ENCODE data around the gene DNAH1. TPM values are rescaled to one million over a fixed set of nuclear protein-coding genes. Genes with fewer than 3 reads are reported as not detected.

The DNAH1 gene
- total RNA-seq, 1 experiment from 2014 or later, result 5.5 TPM

DNA sequence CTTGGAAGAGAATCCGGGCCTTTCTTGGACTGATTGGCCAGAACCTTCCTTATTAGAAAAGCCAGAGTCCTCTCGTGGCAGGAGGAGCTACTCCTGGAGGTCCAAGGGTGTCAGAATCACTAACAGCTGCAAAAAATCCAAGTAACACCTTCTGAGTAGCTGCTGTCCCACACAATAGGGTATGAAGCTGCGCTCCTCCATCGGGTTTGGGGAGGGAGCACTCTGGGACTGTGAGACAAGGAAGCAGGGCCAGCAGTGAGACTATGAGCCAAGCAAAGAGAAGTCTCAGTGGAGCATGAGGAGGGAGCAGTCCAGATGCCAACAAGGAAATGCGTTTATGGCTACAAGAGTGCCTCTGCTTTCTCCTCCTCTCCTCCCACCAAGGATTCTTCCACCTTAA lies 107.1 kb downstream of the DNAH1 start:
- H3K79me2 ChIP-seq (ENCODE audit: insufficient read depth, low read length), result no peaks in the 10 kb centered on the region
- no peak overlapping the region for H3K4me3 ChIP-seq (replicated peaks in 1 of 2; ENCODE audit: low read depth in 1 of 2, low read length in 2 of 2)
- ChIA-PET POLR2A (no interaction called here), CTCF (interaction anchor here (0.9 kb wide), 1 partner anchor 11 kb away, joined by 4 read pairs; no protein-coding TSS in a partner anchor), RAD21 (ENCODE audit: low non-redundant PET in 1 of 2, low total read pairs in 2 of 2, uncharacterized antibody in 2 of 2, unreplicated experiment in 2 of 2) (no interaction called here)
- no peak overlapping the region for H3K4me2 ChIP-seq (ENCODE audit: low read length)
- no TSS peak for BruUV-seq (replicated peaks)
- no peaks in the 10 kb centered on the region for H3K9me2 ChIP-seq (ENCODE audit: insufficient read depth)
- no peak for ATAC-seq
- no peak overlapping the region for H3K27ac ChIP-seq (ENCODE audit: low read depth, low read length)
- TF ChIP-seq, protein P1, sequence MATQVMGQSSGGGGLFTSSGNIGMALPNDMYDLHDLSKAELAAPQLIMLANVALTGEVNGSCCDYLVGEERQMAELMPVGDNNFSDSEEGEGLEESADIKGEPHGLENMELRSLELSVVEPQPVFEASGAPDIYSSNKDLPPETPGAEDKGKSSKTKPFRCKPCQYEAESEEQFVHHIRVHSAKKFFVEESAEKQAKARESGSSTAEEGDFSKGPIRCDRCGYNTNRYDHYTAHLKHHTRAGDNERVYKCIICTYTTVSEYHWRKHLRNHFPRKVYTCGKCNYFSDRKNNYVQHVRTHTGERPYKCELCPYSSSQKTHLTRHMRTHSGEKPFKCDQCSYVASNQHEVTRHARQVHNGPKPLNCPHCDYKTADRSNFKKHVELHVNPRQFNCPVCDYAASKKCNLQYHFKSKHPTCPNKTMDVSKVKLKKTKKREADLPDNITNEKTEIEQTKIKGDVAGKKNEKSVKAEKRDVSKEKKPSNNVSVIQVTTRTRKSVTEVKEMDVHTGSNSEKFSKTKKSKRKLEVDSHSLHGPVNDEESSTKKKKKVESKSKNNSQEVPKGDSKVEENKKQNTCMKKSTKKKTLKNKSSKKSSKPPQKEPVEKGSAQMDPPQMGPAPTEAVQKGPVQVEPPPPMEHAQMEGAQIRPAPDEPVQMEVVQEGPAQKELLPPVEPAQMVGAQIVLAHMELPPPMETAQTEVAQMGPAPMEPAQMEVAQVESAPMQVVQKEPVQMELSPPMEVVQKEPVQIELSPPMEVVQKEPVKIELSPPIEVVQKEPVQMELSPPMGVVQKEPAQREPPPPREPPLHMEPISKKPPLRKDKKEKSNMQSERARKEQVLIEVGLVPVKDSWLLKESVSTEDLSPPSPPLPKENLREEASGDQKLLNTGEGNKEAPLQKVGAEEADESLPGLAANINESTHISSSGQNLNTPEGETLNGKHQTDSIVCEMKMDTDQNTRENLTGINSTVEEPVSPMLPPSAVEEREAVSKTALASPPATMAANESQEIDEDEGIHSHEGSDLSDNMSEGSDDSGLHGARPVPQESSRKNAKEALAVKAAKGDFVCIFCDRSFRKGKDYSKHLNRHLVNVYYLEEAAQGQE (IDR thresholded peaks at IDR 0.05; ENCODE audit: low read depth), result no peak
- TF ChIP-seq POLR2A (IDR thresholded peaks at IDR 0.05; ENCODE audit: borderline replicate concordance, extremely low read depth, insufficient read depth, insufficient read length), result no peak
- TF ChIP-seq SP1 (IDR thresholded peaks at IDR 0.05; ENCODE audit: low read depth), result no peak
- no peak for TF ChIP-seq JUND (IDR thresholded peaks at IDR 0.05)
- TF ChIP-seq FOSL1 (IDR thresholded peaks at IDR 0.05; ENCODE audit: low read depth), result no peak
- TF ChIP-seq SIN3A (IDR thresholded peaks at IDR 0.05; ENCODE audit: low read depth), result no peak
- TF ChIP-seq CBX3 (IDR thresholded peaks at IDR 0.05; ENCODE audit: low read depth), result no peak
- no peak for TF ChIP-seq EZH2phosphoT487 (IDR thresholded peaks at IDR 0.05; ENCODE audit: borderline replicate concordance)
- TF ChIP-seq, protein P2, sequence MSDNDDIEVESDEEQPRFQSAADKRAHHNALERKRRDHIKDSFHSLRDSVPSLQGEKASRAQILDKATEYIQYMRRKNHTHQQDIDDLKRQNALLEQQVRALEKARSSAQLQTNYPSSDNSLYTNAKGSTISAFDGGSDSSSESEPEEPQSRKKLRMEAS (IDR thresholded peaks at IDR 0.05), result no peak
- TF ChIP-seq, protein P3, sequence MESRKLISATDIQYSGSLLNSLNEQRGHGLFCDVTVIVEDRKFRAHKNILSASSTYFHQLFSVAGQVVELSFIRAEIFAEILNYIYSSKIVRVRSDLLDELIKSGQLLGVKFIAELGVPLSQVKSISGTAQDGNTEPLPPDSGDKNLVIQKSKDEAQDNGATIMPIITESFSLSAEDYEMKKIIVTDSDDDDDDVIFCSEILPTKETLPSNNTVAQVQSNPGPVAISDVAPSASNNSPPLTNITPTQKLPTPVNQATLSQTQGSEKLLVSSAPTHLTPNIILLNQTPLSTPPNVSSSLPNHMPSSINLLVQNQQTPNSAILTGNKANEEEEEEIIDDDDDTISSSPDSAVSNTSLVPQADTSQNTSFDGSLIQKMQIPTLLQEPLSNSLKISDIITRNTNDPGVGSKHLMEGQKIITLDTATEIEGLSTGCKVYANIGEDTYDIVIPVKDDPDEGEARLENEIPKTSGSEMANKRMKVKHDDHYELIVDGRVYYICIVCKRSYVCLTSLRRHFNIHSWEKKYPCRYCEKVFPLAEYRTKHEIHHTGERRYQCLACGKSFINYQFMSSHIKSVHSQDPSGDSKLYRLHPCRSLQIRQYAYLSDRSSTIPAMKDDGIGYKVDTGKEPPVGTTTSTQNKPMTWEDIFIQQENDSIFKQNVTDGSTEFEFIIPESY (IDR thresholded peaks at IDR 0.05; ENCODE audit: extremely low read depth, insufficient replicate concordance, low read length), result no peak
- no peak for TF ChIP-seq EGR1 (IDR thresholded peaks at IDR 0.05; ENCODE audit: low read depth)
- no peak for TF ChIP-seq EZH2 (IDR thresholded peaks at IDR 0.05)
- TF ChIP-seq, protein P4, sequence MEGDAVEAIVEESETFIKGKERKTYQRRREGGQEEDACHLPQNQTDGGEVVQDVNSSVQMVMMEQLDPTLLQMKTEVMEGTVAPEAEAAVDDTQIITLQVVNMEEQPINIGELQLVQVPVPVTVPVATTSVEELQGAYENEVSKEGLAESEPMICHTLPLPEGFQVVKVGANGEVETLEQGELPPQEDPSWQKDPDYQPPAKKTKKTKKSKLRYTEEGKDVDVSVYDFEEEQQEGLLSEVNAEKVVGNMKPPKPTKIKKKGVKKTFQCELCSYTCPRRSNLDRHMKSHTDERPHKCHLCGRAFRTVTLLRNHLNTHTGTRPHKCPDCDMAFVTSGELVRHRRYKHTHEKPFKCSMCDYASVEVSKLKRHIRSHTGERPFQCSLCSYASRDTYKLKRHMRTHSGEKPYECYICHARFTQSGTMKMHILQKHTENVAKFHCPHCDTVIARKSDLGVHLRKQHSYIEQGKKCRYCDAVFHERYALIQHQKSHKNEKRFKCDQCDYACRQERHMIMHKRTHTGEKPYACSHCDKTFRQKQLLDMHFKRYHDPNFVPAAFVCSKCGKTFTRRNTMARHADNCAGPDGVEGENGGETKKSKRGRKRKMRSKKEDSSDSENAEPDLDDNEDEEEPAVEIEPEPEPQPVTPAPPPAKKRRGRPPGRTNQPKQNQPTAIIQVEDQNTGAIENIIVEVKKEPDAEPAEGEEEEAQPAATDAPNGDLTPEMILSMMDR (IDR thresholded peaks at IDR 0.05 in 2 of 3, conservative IDR thresholded peaks at IDR 0.05 in 1 of 3; ENCODE audit: borderline replicate concordance in 1 of 3, insufficient read depth in 1 of 3, low read depth in 2 of 3, low read length in 2 of 3), result no peak
- no peak for TF ChIP-seq ZNF274 (IDR thresholded peaks at IDR 0.05; ENCODE audit: low read depth, low read length)
- TF ChIP-seq RAD21 (IDR thresholded peaks at IDR 0.05; ENCODE audit: low read depth), result no peak
- TF ChIP-seq TCF7L2 (IDR thresholded peaks at IDR 0.05; ENCODE audit: borderline replicate concordance, extremely low read depth, insufficient read depth, insufficient read length), result no peak
- TF ChIP-seq, protein P5, sequence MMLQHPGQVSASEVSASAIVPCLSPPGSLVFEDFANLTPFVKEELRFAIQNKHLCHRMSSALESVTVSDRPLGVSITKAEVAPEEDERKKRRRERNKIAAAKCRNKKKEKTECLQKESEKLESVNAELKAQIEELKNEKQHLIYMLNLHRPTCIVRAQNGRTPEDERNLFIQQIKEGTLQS (IDR thresholded peaks at IDR 0.05), result no peak
- no peak for TF ChIP-seq YY1 (IDR thresholded peaks at IDR 0.05; ENCODE audit: extremely low read depth, insufficient replicate concordance, low read depth, low read length)
- H3K9me3 ChIP-seq (ENCODE audit: control insufficient read depth in 1 of 2, insufficient read depth in 1 of 2, low read depth in 1 of 2, low read length in 2 of 2), result no peaks in the 10 kb centered on the region
- intact Hi-C loops (cut with micrococcal nuclease), result no loop called here
- H3K4me1 ChIP-seq (ENCODE audit: control insufficient read depth in 1 of 2, insufficient read depth in 2 of 2, low read length in 2 of 2), result no peaks in the 10 kb centered on the region
- H4K20me1 ChIP-seq (ENCODE audit: insufficient read depth), result no peaks in the 10 kb centered on the region
- no peaks in the 10 kb centered on the region for H3K27me3 ChIP-seq (ENCODE audit: insufficient read depth, low read length)
- no peak overlapping the region for H2AFZ ChIP-seq (ENCODE audit: low read depth, low read length, poor library complexity, severe bottlenecking)
- no peak for DNase-seq (ENCODE audit: low read depth, low spot score)
- no peaks in the 10 kb centered on the region for H3K36me3 ChIP-seq (ENCODE audit: control insufficient read depth in 1 of 2, insufficient read depth in 2 of 2, low read length in 2 of 2)
- H3K9ac ChIP-seq (ENCODE audit: low read length), result no peak overlapping the region
